GM19324 (cell line): ENCODE measurements around the gene FOXP4.
A peak's percentile ranks its signal among the peaks of the same experiment; 100 is the strongest.

Experiments
- ATAC-seq: cut with Tn5 transposase; IDR thresholded peaks from one replicate; pipeline ENCODE4 v1.9.1; 2021; ENCODE audit warnings: mild to moderate bottlenecking, moderate library complexity; ENCODE audit not compliant: unreplicated experiment, low FRiP score

FOXP4 gene

GRCh38 chr6:41545703-41546474 lies at the start of gene FOXP4:
Gene FOXP4, plus strand, starts transcription at chr6:41546381. Its CDS starts 19,380 bp downstream, at chr6:41565761.
- peak; percentile 68 for ATAC-seq

GRCh38 chr6:41497573-41497972 lies 48.6 kb upstream of the FOXP4 start:
- no peak for ATAC-seq

- no peak for ATAC-seq
Observed at GRCh38 chr6:41497994-41498393, 48.2 kb upstream of the FOXP4 start.

GRCh38 chr6:41498968-41499599 lies 47.1 kb upstream of the FOXP4 start:
- ATAC-seq = no peak

GRCh38 chr6:41500561-41500960 lies 45.6 kb upstream of the FOXP4 start:
- no peak for ATAC-seq

- ATAC-seq = no peak
Observed at GRCh38 chr6:41502566-41502916, 43.6 kb upstream of the FOXP4 start.

GRCh38 chr6:41502917-41503671 lies 43.1 kb upstream of the FOXP4 start:
- ATAC-seq = no peak

- ATAC-seq = no peak
Observed at GRCh38 chr6:41503827-41504465, 42.2 kb upstream of the FOXP4 start.

GRCh38 chr6:41504466-41505121 lies 41.6 kb upstream of the FOXP4 start:
- ATAC-seq = no peak

GRCh38 chr6:41505122-41506049 lies 40.8 kb upstream of the FOXP4 start:
- no peak for ATAC-seq

GRCh38 chr6:41508479-41508878 lies 37.7 kb upstream of the FOXP4 start:
- no peak for ATAC-seq

- ATAC-seq = no peak
Observed at GRCh38 chr6:41509580-41509979, 36.6 kb upstream of the FOXP4 start.

GRCh38 chr6:41511443-41512060 lies 34.6 kb upstream of the FOXP4 start:
- no peak for ATAC-seq

- ATAC-seq = no peak
Observed at GRCh38 chr6:41512146-41512701, 34.0 kb upstream of the FOXP4 start.

GRCh38 chr6:41515995-41516394 lies 30.2 kb upstream of the FOXP4 start:
- no peak for ATAC-seq

GRCh38 chr6:41518118-41518517 lies 28.1 kb upstream of the FOXP4 start:
- ATAC-seq = no peak

- ATAC-seq = no peak
Observed at GRCh38 chr6:41519305-41519744, 26.9 kb upstream of the FOXP4 start.
